DMS153 (cell line): ENCODE measurements around the gene NUDT1.
A peak's percentile ranks its signal among the peaks of the same experiment; 100 is the strongest.

Source experiments
- DNase-seq: peaks from one replicate; lab custom pipeline; 2025; lab: John Stamatoyannopoulos, UW

Gene NUDT1

DNA sequence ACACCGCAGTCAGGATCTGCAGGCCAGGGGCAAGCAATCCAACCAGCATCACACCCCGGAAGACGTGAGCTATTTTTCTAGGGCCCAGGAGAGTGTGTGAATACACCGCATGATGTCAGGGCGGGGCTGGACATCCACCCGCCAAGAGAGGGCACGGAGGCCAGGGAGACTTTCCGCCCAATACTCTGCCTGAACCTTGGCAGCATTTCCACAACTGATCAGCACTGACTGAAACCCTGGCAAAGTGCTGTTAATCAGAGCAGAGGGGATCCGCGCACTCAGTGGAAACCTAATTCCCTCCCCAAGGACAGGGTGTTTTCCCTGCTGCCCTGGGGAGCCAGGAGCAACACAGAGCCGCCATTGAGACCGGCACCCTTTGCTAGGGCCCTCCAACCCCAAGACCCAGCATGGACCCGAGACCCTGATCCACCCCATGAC is 17.5 kb upstream of the NUDT1 start:
- DNase-seq = no peak

DNA sequence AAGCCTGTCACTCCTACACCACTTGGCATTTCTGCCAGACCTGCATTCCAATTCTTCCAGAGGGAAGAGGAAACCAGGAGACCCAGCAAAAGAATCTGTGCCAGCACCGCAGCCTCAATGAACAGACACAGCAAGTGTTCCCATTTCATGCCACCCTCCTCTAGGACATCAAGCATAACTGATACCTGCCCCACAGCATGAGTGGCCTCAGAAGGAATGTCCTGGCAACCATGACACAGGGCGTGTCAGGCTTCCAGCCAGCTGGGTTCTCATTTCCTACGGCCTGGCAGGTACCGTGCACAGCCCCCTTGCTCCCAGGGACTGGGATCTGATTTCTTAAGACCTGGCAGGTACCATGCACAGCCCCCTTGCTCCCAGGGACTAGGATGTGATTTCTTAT is 17.1 kb upstream of the NUDT1 start:
- no peak for DNase-seq

DNA sequence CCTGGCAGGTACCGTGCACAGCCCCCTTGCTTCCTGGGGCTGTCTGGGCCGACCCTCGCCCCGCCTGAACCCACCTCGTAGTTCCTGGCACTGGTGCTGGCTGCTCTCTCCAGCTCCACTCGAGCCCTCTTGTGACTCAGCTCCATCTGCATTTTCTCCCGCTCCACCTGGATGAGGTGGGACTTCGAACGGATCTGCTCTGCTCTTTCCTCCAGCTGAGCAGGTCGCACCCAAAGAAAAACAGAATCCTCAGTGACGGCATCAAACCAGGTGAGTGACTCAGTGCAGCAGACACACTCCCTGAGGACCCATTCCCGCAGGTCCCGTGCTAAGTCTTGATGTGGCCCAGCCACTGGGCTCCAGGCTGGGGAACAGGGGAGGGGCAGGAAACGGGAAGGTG is 16.7 kb upstream of the NUDT1 start:
- DNase-seq = no peak

DNA sequence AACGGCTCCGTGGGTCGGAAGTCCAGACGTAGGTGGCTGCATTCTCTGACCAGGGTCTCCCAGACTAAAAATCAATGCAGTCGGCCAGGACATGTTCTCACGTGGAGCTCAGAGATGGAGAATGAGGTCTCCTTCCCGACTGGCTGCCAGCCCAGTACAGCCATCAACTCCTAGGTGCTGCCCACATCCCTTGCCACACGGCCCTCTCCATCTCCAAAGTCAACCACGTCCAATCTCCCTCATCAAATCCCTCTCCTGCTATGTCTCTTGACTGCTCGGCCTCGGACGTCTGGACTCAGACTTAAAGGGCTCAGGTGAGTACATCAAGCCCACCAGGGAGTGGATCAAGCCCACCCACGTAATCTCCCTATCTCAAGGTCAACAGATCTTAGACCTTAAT is 16.2 kb upstream of the NUDT1 start:
- no peak for DNase-seq

DNA sequence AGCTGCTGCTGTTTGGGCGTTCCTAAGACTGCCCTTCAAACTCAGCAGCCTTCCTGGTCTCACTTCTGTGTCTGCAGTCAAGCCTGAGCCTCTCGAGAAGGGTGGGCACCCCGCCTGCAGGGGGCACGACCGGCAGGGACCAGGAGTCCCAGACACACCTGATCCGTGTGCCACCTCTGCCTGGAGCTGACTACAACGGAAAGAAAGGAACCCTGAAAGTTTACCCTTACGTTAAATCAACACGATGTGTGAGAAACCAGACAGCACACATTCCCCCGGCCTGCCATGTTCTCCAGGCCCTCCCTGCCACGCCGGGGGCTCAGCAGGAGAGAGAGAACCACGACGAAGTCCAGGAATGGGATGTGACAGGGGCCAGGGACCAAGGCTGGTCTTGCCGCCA is 14.3 kb upstream of the NUDT1 start:
- DNase-seq = no peak

DNA sequence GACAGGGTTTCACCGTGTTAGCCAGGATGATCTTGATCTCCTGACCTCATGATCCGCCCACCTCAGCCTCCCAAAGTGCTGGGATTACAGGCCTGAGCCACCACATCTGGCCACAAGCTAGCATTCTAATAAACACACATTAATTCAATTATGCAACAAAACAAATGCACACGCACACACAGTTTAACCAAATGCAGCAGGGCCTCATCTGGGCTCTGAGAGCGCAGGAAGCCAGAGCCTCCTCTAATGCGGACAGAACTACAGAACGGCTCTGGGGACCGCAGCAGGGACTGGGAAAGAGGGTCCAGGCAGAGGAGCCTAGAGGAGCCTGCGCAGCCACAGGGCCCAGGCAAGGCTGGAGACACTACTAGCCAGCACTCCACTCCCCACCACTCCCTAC is 13.1 kb upstream of the NUDT1 start:
- no peak for DNase-seq

DNA sequence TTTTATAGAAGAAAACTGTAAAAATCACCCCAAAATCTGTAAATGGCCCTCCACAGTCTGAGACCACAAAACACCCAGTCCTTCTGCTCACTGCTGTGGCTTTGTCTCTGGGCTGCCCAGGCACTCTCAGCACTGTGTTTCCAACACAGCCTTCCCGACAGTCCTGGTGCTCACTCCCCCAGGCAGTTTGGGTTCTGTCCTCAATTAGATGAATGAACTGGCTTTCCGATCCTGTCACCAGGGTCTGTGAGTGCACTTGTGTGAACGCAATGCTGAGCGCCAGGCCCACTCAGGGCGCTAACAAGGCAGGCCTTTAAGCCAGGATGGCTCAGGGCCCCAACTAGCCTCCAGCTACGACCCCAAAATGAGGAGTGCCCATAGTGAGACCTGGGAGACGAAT is 12.6 kb upstream of the NUDT1 start:
- no peak for DNase-seq

DNA sequence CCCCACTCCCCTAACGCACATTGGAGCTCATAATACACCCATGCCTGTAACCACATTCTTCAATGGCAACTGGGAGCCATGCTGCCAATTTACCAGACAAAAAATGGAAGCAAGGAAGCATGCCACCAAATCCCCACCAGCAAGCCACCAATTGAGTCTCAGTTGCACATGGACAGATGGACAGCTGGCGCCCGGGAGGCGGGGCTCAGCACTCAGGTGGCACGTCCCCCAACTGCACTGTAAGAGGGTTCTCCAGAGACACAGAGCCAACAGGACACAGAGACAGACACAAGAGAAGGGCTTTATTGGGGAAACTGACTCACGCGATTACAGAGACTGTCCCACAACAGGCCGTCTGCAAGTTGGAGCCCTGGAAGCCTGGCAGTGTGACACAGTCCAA is 11.8 kb upstream of the NUDT1 start:
- DNase-seq = no peak

DNA sequence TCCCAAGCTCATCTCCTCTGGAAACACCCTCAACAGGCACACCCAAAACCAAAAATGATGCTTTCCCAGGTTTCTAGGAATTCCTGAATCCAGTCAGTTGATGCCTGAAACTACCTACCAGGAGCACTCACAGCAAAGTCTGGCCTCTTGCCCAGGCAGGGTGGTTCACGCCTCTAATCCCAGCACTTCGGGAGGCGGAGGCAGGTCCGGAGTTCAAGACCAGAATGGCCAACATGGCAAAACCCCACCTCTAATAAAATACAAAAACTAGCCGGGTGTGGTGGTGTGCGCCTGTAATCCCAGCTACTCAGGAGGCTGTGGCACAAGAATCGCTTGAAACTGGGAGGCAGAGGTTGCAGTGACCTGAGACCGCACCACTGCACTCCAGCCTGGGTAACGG is 11.1 kb upstream of the NUDT1 start:
- DNase-seq = no peak

DNA sequence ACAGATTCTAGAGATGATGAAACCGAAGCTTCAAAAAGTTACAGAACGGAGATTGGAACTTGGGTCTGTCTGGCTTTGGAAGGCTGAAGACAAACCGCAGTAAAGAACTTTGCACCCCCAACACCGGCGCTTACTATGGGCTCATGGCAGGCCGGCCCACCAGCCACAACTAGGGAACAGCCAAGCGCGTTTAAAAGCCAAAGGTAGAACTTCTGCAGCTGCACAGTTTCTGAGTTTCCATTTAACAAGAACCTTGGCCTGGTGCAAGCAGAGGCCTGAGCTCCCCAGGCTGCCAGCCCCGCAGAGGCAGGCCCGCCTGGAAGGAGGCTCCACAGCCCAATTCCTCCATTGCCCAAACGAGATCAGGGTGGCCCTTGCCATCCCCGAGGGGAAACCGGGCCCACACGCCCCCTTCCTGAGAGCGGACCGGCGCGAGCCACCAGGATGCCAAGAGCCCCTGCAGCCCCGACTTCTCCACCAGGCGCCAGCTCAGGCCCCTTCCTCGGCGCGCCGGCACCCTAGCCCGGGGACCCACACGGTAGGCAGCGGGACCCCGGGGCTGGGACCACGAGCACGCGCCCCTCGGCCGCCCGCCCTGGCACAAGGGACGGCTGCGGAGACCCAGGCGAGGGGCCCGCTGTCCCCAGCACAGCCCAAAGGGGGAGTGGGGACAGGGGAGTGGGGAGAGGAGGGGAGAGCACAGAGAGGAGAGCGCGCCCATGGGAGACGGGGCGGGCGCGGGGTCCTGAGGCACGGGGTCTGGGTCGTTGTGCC is 9.8 kb upstream of the NUDT1 start:
- no peak for DNase-seq

DNA sequence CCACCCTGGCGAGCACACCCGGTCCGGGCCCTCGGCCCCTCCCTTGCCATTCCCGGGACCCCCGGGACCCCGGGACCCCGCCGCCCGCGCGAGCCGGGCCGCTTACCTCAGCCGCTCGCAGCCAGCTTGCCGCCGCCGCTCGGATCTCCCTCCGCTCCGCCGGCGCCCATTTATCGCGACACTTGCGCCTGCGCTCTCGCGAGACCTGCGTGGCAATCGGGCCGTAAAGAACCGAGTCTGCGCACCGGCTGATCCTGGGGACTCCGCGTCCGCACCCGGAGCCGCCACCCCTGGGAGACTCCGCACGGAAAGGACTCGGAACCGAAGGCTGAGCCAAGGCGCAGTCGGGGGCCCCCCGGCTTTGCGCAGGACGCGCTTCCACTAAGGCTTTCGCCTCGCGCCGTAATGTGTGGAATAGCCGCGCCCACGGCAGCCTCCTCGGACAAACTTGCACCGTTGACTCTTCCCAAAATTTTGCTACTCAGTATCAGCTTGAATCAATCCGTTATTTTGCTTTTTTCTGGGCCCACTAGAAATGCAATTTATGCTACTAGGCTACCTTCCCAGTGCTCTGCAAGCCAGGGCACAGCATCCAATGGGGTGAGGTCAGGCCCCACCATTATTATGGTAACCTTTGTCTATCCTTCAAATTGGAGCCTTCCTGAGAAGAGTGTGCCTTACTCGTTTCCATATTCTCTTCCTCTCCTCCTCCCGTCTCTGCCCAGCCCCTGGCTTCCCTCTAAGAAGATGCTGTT is 9.1 kb upstream of the NUDT1 start, which contains the start of gene MAD1L1:
Gene MAD1L1, minus strand, starts transcription at position 180 of the 755 bp plus-strand sequence. CDS start 2,812 bp downstream, outside the sequence.
- DNase-seq = peak; percentile 87

DNA sequence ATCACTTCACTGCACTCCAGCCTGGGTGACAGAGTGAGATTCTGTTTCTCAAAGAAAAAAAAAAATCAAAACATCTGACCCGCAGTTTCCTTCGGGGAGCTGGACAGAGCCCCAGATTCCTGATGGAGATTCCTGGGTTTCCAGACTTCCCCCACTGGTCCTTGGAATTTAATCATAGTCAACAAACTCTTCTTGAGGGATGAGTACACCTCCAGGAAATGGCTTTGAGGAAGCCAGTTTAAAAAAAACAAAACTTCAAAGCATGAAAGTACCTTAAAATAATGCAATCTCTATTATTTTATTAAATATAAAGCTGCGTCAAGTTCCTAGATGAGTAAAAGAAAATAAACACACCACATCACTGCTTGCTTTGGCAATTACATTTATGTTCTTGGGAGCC is 8.1 kb upstream of the NUDT1 start:
- DNase-seq = no peak

DNA sequence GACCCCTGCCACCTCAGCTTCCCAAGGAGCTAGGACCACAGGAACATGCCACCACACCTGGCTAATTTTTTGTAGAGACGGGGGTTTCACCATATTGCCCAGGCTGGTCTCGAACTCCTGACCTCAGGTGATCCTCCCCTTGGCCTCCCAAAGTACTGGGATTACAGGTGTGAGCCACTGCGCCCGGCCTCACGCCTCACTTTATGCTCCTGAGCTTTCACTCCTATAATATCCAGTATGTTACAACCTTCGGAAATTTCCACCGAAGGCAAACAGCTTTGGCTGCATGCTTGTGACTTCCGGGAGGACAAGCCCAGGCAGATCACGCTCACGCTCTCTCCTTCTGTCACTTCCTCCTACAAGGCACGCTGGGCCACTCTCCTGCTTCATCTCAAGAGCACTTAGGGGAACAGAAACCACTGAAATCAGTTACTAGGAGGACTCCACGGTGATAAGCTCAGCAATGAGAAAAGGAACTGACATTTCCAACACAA is 4.9 kb upstream of the NUDT1 start:
- DNase-seq = peak; percentile 93

DNA sequence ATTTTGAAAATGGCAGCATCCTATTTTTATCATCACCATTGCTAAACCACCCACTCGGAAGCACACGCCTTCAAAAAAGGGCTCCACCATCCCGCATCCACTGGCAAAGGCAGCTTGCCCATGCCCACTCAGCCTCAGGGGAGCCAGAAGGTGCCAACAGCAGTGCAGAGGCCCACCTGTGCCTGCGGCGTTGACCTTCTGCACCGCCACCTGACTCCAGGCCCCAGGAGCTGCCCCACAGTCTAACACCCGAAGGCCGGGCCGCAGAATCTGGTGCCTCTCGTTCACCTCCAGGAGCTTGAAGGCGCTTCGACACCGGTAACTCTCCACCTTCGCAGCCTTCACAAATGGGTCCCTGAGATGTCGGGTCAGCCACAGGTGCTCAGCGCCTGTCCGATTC is 2.8 kb upstream of the NUDT1 start:
- DNase-seq = no peak

DNA sequence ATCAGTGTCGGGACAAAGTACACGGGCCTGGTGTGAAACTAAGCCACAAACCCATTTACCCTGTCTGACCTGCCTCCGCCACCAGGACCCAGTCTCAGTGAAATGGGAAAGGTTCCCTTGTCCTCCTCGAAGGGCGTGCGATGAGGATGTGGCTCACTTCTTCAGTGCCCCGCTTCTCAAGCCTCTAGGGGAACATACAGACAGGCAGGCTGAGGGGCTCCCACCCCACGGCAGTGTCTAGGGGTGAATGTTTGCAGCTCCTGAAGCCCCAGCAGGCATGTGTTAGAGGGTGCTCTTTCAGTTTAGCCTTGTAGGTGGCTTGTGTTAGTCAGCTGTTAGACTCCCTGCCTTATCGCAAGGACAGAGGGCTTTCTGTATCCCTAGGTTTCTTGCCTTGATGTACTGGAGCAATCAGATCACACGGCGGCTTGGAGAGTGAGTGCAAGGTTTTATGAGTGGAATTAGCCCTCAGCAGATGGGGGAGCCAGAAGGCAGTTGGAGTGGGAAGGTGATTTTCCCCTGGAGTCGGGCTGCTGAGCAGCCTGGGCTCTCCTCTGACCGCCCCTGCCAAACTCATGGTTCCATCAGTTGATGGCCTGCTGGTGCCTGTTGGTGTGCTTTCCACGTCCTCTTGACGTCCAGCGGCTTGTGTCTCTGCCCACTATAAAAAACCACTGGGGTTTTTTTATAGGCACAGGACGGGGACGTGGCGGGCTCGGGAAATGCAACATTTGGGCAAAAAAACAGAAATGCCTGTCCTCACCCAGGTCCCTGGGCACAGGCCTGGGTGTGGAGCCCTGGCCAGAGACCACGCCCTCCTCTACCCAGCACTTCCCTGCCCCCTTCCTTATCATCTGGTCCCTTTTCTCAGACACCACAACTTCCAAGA is 759 bp downstream of the NUDT1 start:
- DNase-seq = no peak

DNA sequence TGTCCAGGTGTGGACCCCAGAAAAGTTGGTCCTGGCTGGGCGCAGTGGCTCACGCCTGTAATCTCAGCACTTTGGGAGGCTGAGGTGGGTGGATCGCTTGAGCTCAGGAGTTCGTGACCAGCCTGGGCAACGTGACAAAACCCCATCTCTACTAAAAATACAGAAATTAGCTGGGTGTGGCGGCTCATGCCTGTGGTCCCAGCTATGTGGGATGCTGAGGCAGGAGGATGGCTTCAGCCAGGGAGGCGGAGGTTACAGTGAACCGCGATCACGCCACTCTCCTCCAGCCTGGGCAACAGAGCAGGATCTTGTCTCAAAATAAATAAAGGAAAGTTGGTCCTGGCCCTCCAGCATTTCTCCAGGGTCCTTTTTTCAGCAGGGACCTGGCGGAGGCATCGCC is 1.4 kb downstream of the NUDT1 start:
- no peak for DNase-seq

DNA sequence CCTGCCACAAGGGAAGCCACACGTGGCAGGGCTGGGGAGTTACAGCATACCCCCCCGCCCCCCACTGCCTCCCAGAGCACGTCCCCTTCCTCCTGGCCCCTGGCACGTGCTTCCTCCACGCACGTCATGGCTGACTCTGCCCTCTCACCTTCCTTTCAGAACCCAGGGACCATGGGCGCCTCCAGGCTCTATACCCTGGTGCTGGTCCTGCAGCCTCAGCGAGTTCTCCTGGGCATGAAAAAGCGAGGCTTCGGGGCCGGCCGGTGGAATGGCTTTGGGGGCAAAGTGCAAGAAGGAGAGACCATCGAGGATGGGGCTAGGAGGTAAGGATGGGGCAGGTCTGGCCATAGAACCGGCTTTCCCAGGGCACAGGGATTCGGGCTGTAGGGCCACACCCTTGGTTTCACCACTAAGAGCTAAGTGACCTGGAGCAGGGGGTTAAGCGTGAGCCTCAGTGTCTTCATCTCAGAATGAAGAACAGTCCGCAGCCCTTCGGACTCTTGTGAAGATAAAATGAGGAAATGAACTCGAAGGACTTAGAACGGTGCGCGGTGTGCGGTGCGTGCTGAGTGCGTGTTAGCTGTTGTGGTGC is 2.5 kb downstream of the NUDT1 start:
- DNase-seq = no peak

DNA sequence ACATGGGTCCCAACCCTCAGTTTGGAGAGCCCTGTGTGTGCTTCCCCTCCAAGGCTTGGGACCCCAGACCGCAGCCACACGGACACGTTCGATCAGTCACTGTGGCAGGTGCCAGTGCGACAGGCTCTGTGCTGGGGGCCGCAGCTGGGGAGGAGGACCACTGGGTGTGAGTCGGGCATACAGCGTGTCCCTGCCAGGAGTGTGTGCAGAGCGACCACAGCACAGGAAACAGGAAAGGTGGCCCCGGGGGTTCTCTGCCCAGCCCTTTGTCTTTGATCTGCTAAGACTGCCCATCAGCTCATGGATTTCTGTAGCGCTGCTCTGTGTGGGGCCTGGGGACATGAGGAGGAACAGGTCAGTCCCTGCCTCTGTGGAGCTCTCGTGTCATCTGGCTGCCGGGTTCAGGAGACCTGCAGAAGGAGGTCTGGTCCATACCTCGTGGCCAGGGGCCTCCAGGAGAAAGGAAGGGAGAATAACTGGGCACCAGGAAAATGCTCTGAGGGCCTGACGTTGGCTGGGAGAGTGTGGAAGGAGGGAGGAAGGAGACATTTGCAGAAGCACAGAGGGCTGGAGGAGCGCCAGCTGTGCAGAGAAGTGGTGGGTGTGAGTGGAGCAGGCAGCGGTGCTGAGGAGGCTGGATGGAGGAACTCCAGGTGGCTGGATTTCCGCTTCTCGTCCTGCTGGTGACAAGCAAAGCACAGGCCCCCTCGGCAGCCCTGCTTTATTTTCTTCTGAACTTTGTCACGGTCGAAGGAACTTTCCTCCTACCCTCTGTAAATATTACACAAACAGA is 4.1 kb downstream of the NUDT1 start:
- no peak for DNase-seq

DNA sequence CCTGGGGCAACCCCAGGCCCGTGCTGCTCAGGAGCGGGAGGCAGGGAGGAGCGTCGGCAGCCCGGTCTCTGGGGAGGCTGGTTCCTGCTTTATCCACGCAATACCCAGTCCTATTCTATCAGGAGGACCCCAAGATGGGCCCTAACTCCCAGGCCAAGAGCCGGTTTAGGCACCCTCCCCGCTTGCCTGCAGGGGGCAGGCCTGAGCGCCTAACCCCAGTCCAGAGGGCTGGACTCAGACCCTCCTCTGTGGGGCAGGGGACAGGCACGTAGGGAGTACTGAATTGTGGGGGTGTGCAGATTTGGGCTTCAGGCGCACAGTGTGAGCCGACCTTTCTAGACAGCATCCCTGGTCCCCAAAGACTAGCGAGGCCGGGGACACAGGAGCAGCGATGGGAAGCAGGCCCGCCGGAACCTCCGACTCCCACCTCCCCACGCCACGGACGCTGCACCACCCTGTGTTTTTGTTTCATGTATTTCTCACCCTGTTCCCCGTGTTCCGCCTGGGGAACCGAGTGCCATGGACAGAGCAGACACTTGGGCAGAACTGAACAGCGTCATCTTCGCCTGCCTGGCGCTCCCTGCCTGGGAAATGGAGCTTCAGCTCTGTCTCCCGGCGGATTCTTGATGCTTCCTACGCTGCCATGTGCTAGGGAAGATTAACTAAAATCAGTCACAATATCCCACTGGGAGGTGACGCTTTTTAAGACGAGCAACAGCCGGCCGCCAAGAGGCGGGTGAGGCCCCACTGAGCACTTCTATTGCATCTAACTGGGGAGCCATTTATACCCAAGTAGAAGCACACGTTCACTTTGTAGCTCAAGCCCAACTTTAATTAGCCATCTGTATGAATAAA is 5.3 kb downstream of the NUDT1 start:
- peak; percentile 2 for DNase-seq
